Adrenal gland (tissue), 12 donors: Measurements from ENCODE around the gene IL1RAPL1. TPM values are rescaled to one million over a fixed set of nuclear protein-coding genes. Genes with fewer than 3 reads are reported as not detected.

Source experiments
- DNase-seq, 7 donors: peaks; one replicate each; pipeline ENCODE4 v3.0.0-alpha.2; 2019 to 2020
- H3K27ac ChIP-seq, 5 donors: fragments of 200-600 bp; sonication (generic) in 4 of 5; 1 replicate in 3 of 5; 2 replicates in 2 of 5; pipeline versions ENCODE4 v1.5.1 to v1.8.0; 2016 to 2020; ENCODE audit warnings: mild to moderate bottlenecking in 1 of 5
- H3K27me3 ChIP-seq: fragments of 200-600 bp; 2 replicates; pipeline ENCODE4 v1.8.0; 2021
- H3K36me3 ChIP-seq, 2 donors: fragments of 200-600 bp; replicated peaks in 1 of 2; 1 replicate in 1 of 2; 2 replicates in 1 of 2; pipeline versions ENCODE4 v1.5.1 to v1.8.0; 2018 to 2022
- H3K4me1 ChIP-seq, 2 donors: fragments of 200-600 bp; replicated peaks in 1 of 2; 1 replicate in 1 of 2; 2 replicates in 1 of 2; pipeline versions ENCODE4 v1.5.1 to v1.8.0; 2018 to 2021
- H3K4me3 ChIP-seq, 4 donors: fragments of 200-600 bp; sonication (generic) in 3 of 4; one replicate each; pipeline ENCODE4 v1.5.1; 2016 to 2018
- H3K9me3 ChIP-seq, 3 donors: fragments of 200-600 bp; sonication (generic) in 1 of 3; replicated peaks in 1 of 3; 1 replicate in 2 of 3; 2 replicates in 1 of 3; pipeline versions ENCODE4 v1.5.1 to v1.8.0; 2016 to 2021
- POLR2A ChIP-seq, 2 donors: fragments of 450-650 bp; IDR thresholded peaks; one replicate each; pipeline ENCODE4 v1.6.1; 2017; ENCODE audit warnings: antibody characterized with exemption in 2 of 2, mild to moderate bottlenecking in 2 of 2, moderate library complexity in 1 of 2
- WGBS, 4 donors: extraction: QIAGEN DNeasy Blood & Tissue Kit in 2 of 4; methylation state at CpG; one replicate each; pipeline versions ENCODE4 v1.1.5 to v1.1.7; 2013 to 2017; 5-methylcytosine and 5-hydroxymethylcytosine counted together
- intact Hi-C, 2 donors: fragments of 100-400 bp; cut with DNase I; formaldehyde crosslinking; loops; one replicate each; pipeline versions ENCODE4 v1.14.1 to v1.15.0; 2022 to 2023
- polyA plus RNA-seq, 3 donors: library from polyadenylated mRNA; stranded (reverse); fragments of 200-250 nt in 2 of 3; fragments of 350-450 nt in 1 of 3; fragmentation: Illumina TruSeq in 1 of 3; extraction: RNeasy Lipid Tissue Mini Kit (QIAGEN cat#74804) in 1 of 3; gene quantifications; one replicate each; pipeline ENCODE4 v1.2.3, GENCODE V29; 2013 to 2014
- total RNA-seq, 9 donors: library from RNA; depleted of rRNA in 4 of 9; stranded (reverse); fragments of >200 nt in 4 of 9; fragments of 120-200 nt in 1 of 9; fragmentation: NEBNext Ultra II Directional in 1 of 9; extraction: Animal tissue kit (Norgen Biotek cat#: 25700) in 1 of 9; gene quantifications; one replicate each; pipeline versions ENCODE4 v1.1.0 to v1.2.4, GENCODE V29; 2013 to 2023
- TF ChIP-seq, protein P1 (sequence below), 6 experiments: fragments of 450-650 bp in 4 of 6; fragments of 200-600 bp in 2 of 6; sonication (generic) in 1 of 6; IDR thresholded peaks; 1 replicate in 5 of 6; 2 replicates in 1 of 6; pipeline versions ENCODE4 v1.5.1 to v1.8.0; 2016 to 2021; ENCODE audit warnings: antibody characterized with exemption in 6 of 6, mild to moderate bottlenecking in 2 of 6, moderate library complexity in 1 of 6
- donor health status: healthy with polysubstance abuse.
- donor health status: Bipolar disorder and iron deficiency.
- donor health status: DM: yes; HTN: yes; CAD: no.
- donor health status: DM: no; HTN: no; CAD: no.
- donor health status: DM: no; HTN: no; CAD: no.
- donor health status: DM: yes; HTN: yes; CAD: no.

Gene IL1RAPL1
- total and polyA plus RNA-seq, 12 donors: 1.1 TPM; not detected in 11

DNA sequence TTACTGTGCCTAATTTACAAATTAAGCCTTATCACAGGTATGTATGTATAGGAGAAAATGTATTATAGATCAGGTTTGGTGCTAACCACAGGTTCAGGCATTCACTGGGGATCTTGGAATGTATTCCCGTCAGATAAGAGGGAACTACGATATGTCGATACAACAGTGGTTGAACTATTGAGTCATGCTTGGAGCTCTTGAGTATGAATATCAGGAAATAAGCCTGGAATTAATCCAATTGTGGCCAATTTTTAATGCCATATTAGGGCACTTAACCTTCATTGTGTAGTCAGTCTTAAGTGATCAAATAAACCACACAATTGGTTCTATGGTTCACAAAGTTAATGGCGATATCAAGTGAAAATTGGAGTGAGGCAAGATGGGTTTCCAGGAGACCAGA, 556.5 kb downstream of the IL1RAPL1 start:
- no peaks in the 10 kb centered on the region for H3K27me3 ChIP-seq
- no peak overlapping the region for H3K4me3 ChIP-seq
- TF ChIP-seq, protein P1, sequence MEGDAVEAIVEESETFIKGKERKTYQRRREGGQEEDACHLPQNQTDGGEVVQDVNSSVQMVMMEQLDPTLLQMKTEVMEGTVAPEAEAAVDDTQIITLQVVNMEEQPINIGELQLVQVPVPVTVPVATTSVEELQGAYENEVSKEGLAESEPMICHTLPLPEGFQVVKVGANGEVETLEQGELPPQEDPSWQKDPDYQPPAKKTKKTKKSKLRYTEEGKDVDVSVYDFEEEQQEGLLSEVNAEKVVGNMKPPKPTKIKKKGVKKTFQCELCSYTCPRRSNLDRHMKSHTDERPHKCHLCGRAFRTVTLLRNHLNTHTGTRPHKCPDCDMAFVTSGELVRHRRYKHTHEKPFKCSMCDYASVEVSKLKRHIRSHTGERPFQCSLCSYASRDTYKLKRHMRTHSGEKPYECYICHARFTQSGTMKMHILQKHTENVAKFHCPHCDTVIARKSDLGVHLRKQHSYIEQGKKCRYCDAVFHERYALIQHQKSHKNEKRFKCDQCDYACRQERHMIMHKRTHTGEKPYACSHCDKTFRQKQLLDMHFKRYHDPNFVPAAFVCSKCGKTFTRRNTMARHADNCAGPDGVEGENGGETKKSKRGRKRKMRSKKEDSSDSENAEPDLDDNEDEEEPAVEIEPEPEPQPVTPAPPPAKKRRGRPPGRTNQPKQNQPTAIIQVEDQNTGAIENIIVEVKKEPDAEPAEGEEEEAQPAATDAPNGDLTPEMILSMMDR (IDR thresholded peaks at IDR 0.05): no peak
- no peak for TF ChIP-seq POLR2A (IDR thresholded peaks at IDR 0.05)
- no peaks in the 10 kb centered on the region for H3K9me3 ChIP-seq
- no peaks in the 10 kb centered on the region for H3K36me3 ChIP-seq
- no peaks in the 10 kb centered on the region for H3K4me1 ChIP-seq
- intact Hi-C loops: no loop called here
- no peak overlapping the region for H3K27ac ChIP-seq
- DNase-seq: no peak
- 86 to 95% (median 90%) methylated on average over 4 of the region's 4 CpGs for WGBS, 4 donors

- Histone ChIP-seq H3K4me3 (no peak overlapping the region), H3K9me3 (no peaks in the 10 kb centered on the region), H3K27me3 (no peaks in the 10 kb centered on the region), H3K36me3 (no peaks in the 10 kb centered on the region), H3K27ac (no peak overlapping the region), H3K4me1 (no peaks in the 10 kb centered on the region)
- no peak for TF ChIP-seq POLR2A (IDR thresholded peaks at IDR 0.05)
- TF ChIP-seq, protein P1 (IDR thresholded peaks at IDR 0.05): no peak
- no peak for DNase-seq
- intact Hi-C loops: no loop called here
- 47 to 69% (median 58%) methylated on average over 4 of the region's 4 CpGs for WGBS, 4 donors
Observed at GRCh38 chrX:29145316-29145715, 558.1 kb downstream of the IL1RAPL1 start.

- DNase-seq: no peak
- intact Hi-C loops: no loop called here
- TF ChIP-seq, protein P1 (IDR thresholded peaks at IDR 0.05): no peak
- no peak for TF ChIP-seq POLR2A (IDR thresholded peaks at IDR 0.05)
Observed at GRCh38 chrX:29148511-29148910, 561.3 kb downstream of the IL1RAPL1 start.

GRCh38 chrX:29155286-29155685, 568.0 kb downstream of the IL1RAPL1 start:
- H3K4me1 ChIP-seq: no peaks in the 10 kb centered on the region
- no peaks in the 10 kb centered on the region for H3K27me3 ChIP-seq
- H3K36me3 ChIP-seq: no peaks in the 10 kb centered on the region
- no peak for TF ChIP-seq POLR2A (IDR thresholded peaks at IDR 0.05)
- TF ChIP-seq, protein P1 (IDR thresholded peaks at IDR 0.05): no peak
- DNase-seq: no peak
- 55 to 69% (median 60%) methylated on average over 3 of the region's 3 CpGs for WGBS, 4 donors
- no peak overlapping the region for H3K27ac ChIP-seq
- no peaks in the 10 kb centered on the region for H3K9me3 ChIP-seq
- intact Hi-C loops: no loop called here
- H3K4me3 ChIP-seq: no peak overlapping the region

More at GRCh38 chrX:29148511-29148910, 561.3 kb downstream of the IL1RAPL1 start:
- Histone ChIP-seq H3K36me3 (no peaks in the 10 kb centered on the region), H3K9me3 (no peaks in the 10 kb centered on the region), H3K27me3 (no peaks in the 10 kb centered on the region), H3K27ac (no peak overlapping the region), H3K4me1 (no peaks in the 10 kb centered on the region), H3K4me3 (no peak overlapping the region)
- WGBS, 4 donors: 68 to 77% (median 75%) methylated on average over 5 of the region's 5 CpGs
